OCI-LY7 (cell line): Measurements from ENCODE around the gene OGDH. TPM values are rescaled to one million over a fixed set of nuclear protein-coding genes. Genes with fewer than 3 reads are reported as not detected.

ENCODE experiments used
- BruUV-seq: library from RNA; stranded (reverse); fragments of 400-500 nt; replicated peaks from 2 replicates; lab custom pipeline; 2021; lab: Mats Ljungman, UMichigan
- CTCF ChIA-PET: fragments of 300-600 bp; sonication (Branson Sonifier 250); formaldehyde crosslinking; loops from one replicate; lab custom pipeline; 2022; ENCODE audit warnings: antibody characterized with exemption; ENCODE audit not compliant: unreplicated experiment; lab: Charles Lee
- POLR2A ChIA-PET: fragments of 300-600 bp; sonication (Branson Sonifier 250); formaldehyde crosslinking; loops from one replicate; lab custom pipeline; 2022; ENCODE audit warnings: antibody characterized with exemption; lab: Charles Lee
- DNase-seq: peaks from one replicate; pipeline ENCODE4 v3.0.0-alpha.2; 2015; ENCODE audit warnings: low spot score
- H2AFZ ChIP-seq: fragments of 200-600 bp; sonication (generic), shearing (Covaris generic); 2 replicates; pipeline ENCODE4 v1.6.1; 2014; ENCODE audit warnings: mild to moderate bottlenecking, antibody characterized with exemption, low read length, moderate library complexity
- H3K27ac ChIP-seq: fragments of 200-600 bp; sonication (generic); 2 replicates; pipeline ENCODE4 v1.5.1; 2014; ENCODE audit warnings: mixed run types, low read depth, mild to moderate bottlenecking, moderate library complexity, low read length, inconsistent platforms; ENCODE audit not compliant: poor library complexity, severe bottlenecking
- H3K36me3 ChIP-seq: fragments of 200-600 bp; sonication (generic); 2 replicates; pipeline ENCODE4 v1.6.1; 2014; ENCODE audit warnings: mild to moderate bottlenecking, antibody characterized with exemption, low read length, moderate library complexity, mixed read lengths; ENCODE audit not compliant: insufficient read depth
- H3K4me1 ChIP-seq: fragments of 200-600 bp; sonication (generic); 2 replicates; pipeline ENCODE4 v1.5.1; 2014; ENCODE audit warnings: mild to moderate bottlenecking, low read length; ENCODE audit not compliant: insufficient read depth, poor library complexity, severe bottlenecking
- H3K4me2 ChIP-seq: fragments of 200-600 bp; sonication (generic); 2 replicates; pipeline ENCODE4 v1.6.1; 2014; ENCODE audit warnings: mild to moderate bottlenecking, low read length
- H3K4me3 ChIP-seq: fragments of 200-600 bp; sonication (generic); 2 replicates; pipeline ENCODE4 v1.5.1; 2014; ENCODE audit warnings: mild to moderate bottlenecking, low read depth, low read length; ENCODE audit not compliant: poor library complexity, severe bottlenecking
- H3K79me2 ChIP-seq: fragments of 200-600 bp; sonication (generic); 2 replicates; pipeline ENCODE4 v1.6.1; 2016; ENCODE audit warnings: low read depth, mild to moderate bottlenecking, low read length, moderate library complexity, mixed read lengths; ENCODE audit not compliant: insufficient read depth
- H3K9me2 ChIP-seq: fragments of 200-600 bp; sonication (generic); 2 replicates; pipeline ENCODE4 v1.6.1; 2016; ENCODE audit warnings: mild to moderate bottlenecking, low read length, mixed read lengths; ENCODE audit not compliant: insufficient read depth
- H3K9me3 ChIP-seq: fragments of 200-600 bp; sonication (generic); 2 replicates; pipeline ENCODE4 v1.6.1; 2014; ENCODE audit warnings: mild to moderate bottlenecking, mixed run types, low read length, mixed read lengths
- H4K20me1 ChIP-seq: fragments of 200-600 bp; sonication (generic); 2 replicates; pipeline ENCODE4 v1.6.1; 2014; ENCODE audit warnings: mild to moderate bottlenecking, antibody characterized with exemption, low read length, moderate library complexity, mixed read lengths; ENCODE audit not compliant: insufficient read depth
- CTCF ChIP-seq: fragments of 200-600 bp; sonication (generic); conservative IDR thresholded peaks from 2 replicates; pipeline ENCODE4 v1.5.1; 2014; ENCODE audit warnings: mild to moderate bottlenecking, antibody characterized with exemption, low read length, moderate library complexity, mixed read lengths
- EZH2phosphoT487 ChIP-seq: fragments of 200-600 bp; sonication (generic); IDR thresholded peaks from 2 replicates; pipeline ENCODE4 v1.6.1; 2018; ENCODE audit warnings: low read depth, borderline replicate concordance, mild to moderate bottlenecking, mixed run types, antibody characterized with exemption, low read length, moderate library complexity, mixed read lengths
- intact Hi-C: fragments of 100-400 bp; cut with micrococcal nuclease; formaldehyde crosslinking; loops from one replicate; pipeline ENCODE4 v1.10.0; 2022; ENCODE audit not compliant: unreplicated experiment
- total RNA-seq, 2 experiments: library from RNA; depleted of rRNA in 1 of 2; stranded (reverse); fragments of >200 nt in 1 of 2; shearing (Covaris generic) in 1 of 2; gene quantifications; 2 replicates each; pipeline ENCODE4 v1.2.3, GENCODE V29; 2014 to 2022

The OGDH gene
- total RNA-seq, 2 experiments from 2014 or later, result 47.6 to 70.9 TPM

- intact Hi-C loops, result no loop called here
- Histone ChIP-seq H2AFZ (no peak overlapping the region), H3K27ac (no peak overlapping the region), H3K9me2 (no peaks in the 10 kb centered on the region), H3K79me2 (no peaks in the 10 kb centered on the region), H3K4me1 (no peaks in the 10 kb centered on the region), H3K36me3 (peaks cover 70% of the 10 kb centered on the region), H4K20me1 (no peaks in the 10 kb centered on the region), H3K4me3 (no peak overlapping the region), H3K4me2 (no peak overlapping the region), H3K9me3 (no peaks in the 10 kb centered on the region)
- no peak for DNase-seq
- CTCF ChIA-PET, result no interaction called here
- TF ChIP-seq EZH2phosphoT487 (no peak), CTCF (no peak)
- POLR2A ChIA-PET, result interaction anchor here (0.6 kb wide), 1 partner anchor 17 kb away, joined by 3 read pairs; no protein-coding TSS in a partner anchor
- no TSS peak for BruUV-seq
Observed at GRCh38 chr7:44674381-44674780, 68.0 kb downstream of the OGDH start.

DNA sequence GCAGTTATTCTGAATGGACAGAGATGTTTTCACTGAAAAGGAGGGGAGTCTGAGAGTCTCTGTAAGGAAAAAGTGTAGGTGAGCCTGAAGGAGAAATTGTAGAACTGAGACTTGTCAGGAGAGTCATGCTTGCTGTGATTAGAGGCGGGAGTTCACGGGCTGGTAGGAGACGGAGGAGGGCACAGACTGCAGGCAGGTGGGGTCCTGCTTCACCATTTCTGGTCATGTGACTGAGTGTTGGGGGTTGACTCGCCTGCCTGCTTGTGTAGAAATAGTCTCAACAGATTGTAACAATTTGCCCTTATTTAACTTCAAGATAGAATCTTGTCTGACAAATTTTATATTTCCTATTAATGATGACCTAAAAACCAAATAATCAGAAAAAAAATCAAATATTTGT is 70.3 kb downstream of the OGDH start:
- Histone ChIP-seq H4K20me1 (no peaks in the 10 kb centered on the region), H3K4me1 (no peaks in the 10 kb centered on the region), H3K4me2 (no peak overlapping the region), H3K79me2 (no peaks in the 10 kb centered on the region), H3K4me3 (no peak overlapping the region), H3K9me3 (no peaks in the 10 kb centered on the region), H3K9me2 (no peaks in the 10 kb centered on the region), H3K27ac (no peak overlapping the region), H3K36me3 (peaks cover 70% of the 10 kb centered on the region), H2AFZ (no peak overlapping the region)
- no peak for DNase-seq
- ChIA-PET POLR2A (no interaction called here), CTCF (no interaction called here)
- intact Hi-C loops, result no loop called here
- no peak for TF ChIP-seq CTCF
- no peak for TF ChIP-seq EZH2phosphoT487
- no TSS peak for BruUV-seq

DNA sequence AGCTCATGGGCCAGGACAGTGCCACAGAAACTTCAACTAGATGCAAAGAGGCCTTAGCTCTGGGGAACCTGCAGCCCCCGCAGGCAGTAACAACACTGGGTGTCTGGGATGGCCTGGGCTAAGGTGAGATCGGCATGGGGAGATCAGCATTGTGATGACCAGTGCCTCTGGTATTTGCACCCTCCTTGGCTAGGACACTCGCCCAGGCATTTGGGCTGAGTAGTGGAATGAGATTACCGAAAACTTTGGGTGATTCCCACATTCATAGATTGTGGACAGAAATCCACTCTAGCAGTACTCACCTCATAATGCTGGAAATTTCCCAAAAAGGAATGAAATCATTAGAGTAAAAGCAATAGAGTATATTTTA is 71.7 kb downstream of the OGDH start:
- H3K36me3 ChIP-seq, result peaks cover 78% of the 10 kb centered on the region
- no peaks in the 10 kb centered on the region for H4K20me1 ChIP-seq
- ChIA-PET CTCF (no interaction called here), POLR2A (interaction anchor here (0.6 kb wide), 1 partner anchor 214 kb away, joined by 3 read pairs; no protein-coding TSS in a partner anchor)
- H3K9me3 ChIP-seq, result no peaks in the 10 kb centered on the region
- H2AFZ ChIP-seq, result no peak overlapping the region
- no peaks in the 10 kb centered on the region for H3K79me2 ChIP-seq
- no peaks in the 10 kb centered on the region for H3K4me1 ChIP-seq
- no peak for TF ChIP-seq EZH2phosphoT487
- no peak for TF ChIP-seq CTCF
- no peak for DNase-seq
- no peak overlapping the region for H3K4me3 ChIP-seq
- no peak overlapping the region for H3K27ac ChIP-seq
- no peaks in the 10 kb centered on the region for H3K9me2 ChIP-seq
- no peak overlapping the region for H3K4me2 ChIP-seq
- BruUV-seq, result no TSS peak
- intact Hi-C loops, result no loop called here
